Upper lobe of left lung (tissue), 4 donors: Measurements from ENCODE around the gene OR10X1.

Experiments used
- CTCF ChIP-seq, 6 experiments: fragments of 450-650 bp in 4 of 6; fragments of 200-600 bp in 2 of 6; sonication (generic) in 2 of 6; IDR thresholded peaks; one replicate each; pipeline ENCODE4 v1.5.1; 2016 to 2019; ENCODE audit warnings: antibody characterized with exemption in 6 of 6
- EP300 ChIP-seq, 4 donors: sonication (generic); formaldehyde crosslinking; IDR thresholded peaks; one replicate each; pipeline ENCODE4 v1.5.1; 2017; ENCODE audit warnings: antibody characterized with exemption in 4 of 4, control low read depth in 2 of 4
- POLR2A ChIP-seq, 4 donors: fragments of 450-650 bp; IDR thresholded peaks; one replicate each; pipeline ENCODE4 v1.5.1; 2016 to 2017; ENCODE audit warnings: antibody characterized with exemption in 4 of 4, mild to moderate bottlenecking in 2 of 4
- POLR2AphosphoS5 ChIP-seq, 2 donors: sonication (generic); formaldehyde crosslinking; IDR thresholded peaks; one replicate each; pipeline ENCODE4 v1.5.1; 2017; ENCODE audit warnings: antibody characterized with exemption in 2 of 2

- no peak for TF ChIP-seq CTCF (IDR thresholded peaks at IDR 0.05)
- TF ChIP-seq POLR2A (IDR thresholded peaks at IDR 0.05) = no peak
- TF ChIP-seq EP300 (IDR thresholded peaks at IDR 0.05) = no peak
- no peak for TF ChIP-seq POLR2AphosphoS5 (IDR thresholded peaks at IDR 0.05)
Observed at GRCh38 chr1:158579733-158580132, at the start of gene OR10X1.
